Urothelium cell line (cell line): ENCODE measurements around the gene MDFIC.

ENCODE experiments used
- DNase-seq: peaks from one replicate; pipeline ENCODE4 v3.0.0; 2011; ENCODE audit warnings: low spot score, mixed read lengths
- FAIRE-seq: peaks from 2 replicates; lab custom pipeline; 2011; peaks lifted over from hg19 to GRCh38; lab: Jason Lieb, UNC

The MDFIC gene

DNA sequence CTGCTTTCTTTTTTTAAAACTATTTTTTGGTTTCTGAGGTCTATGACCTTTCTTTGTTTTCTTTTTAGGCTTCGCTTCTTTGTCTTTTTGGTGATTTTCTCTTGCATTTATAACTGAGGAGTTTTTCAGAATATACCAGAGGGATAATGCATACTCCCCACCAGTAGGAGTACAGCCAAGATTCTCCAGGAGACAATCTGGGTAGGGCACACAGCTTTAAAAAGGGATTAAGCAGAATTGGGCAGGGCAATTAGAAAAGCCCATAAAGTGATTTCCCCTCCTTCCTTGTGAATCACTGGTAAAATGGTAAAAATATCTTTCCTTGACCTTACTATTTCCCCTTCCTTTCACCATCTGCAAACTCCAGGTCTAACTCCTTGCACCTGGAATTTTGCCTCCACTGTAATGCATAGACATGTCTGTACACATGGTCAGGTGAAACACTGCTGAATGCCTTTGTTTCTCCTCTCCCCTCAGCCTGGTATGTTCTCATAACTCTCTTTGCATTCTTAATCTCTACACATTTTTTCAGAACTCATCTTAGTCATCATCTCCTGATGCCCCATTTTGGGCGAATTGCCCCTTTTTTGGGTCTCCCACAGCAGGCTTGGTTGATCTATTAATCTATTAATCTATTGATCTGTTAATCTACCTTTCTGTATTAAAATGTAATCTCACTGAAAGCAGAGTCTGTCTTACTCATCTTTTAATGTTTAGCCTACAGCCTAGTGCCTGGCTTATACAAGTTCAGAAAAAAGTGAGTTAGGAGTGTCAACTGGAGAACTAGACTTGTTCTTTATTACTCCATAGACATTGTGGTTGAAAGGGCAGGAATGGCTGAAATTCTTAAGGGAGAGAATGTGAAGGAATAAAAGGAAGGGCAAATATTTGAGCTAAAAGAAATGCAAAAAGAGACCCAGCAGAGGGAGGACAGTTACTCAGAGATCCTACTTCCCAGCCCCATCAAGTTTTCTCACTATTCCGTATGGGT lies 64.6 kb downstream of the MDFIC start:
- FAIRE-seq (no peak), DNase-seq (no peak)

DNA sequence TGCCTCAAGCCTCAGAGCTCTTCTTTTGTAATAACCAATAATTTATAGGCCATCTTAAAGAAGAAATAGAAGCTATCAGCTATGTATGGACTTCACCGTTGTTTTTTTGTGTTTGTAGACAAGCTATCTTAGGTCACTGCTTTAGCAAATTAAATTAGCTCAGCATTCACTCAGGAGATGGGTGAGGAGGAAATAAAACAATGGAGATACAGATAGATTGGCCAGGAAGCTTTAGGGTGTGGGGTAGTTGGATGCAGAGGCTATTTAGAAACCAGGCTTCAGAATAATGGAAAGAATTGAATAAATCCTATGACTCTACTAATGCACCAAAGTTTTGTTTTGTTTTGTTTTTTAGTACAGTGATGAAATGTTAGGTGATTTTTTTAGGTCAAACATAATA lies 66.1 kb downstream of the MDFIC start:
- DNase-seq (no peak), FAIRE-seq (no peak)

DNA sequence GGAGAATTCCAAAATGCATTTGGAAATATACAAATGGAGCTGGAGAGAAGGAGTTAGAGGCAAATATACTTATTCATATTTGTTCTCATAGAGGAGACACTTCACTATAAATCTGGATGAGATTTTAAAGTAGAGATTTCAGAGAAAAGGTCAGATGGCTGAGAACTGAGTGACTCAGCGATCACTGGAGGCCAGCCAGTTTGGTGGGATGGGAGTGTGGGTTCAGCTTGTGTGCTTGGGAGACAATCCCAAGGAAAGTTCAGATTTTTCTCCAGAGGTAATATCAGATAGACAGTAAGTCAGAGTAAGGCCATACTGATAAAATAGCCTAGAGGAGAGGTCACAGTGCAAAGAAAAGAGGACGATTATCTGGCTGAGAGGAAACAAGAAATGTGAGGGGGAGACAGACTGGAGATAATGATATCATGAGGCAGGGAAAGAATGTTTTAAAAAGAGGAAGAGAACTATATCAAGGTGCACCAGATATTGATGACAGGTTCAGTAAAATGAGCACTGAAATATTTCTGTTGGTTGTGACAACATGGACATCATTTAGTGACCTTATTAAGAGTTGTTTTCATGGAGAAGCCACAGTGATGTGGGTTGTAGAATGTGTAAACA lies 67.0 kb downstream of the MDFIC start:
- FAIRE-seq (no peak), DNase-seq (peak; percentile 31)

DNA sequence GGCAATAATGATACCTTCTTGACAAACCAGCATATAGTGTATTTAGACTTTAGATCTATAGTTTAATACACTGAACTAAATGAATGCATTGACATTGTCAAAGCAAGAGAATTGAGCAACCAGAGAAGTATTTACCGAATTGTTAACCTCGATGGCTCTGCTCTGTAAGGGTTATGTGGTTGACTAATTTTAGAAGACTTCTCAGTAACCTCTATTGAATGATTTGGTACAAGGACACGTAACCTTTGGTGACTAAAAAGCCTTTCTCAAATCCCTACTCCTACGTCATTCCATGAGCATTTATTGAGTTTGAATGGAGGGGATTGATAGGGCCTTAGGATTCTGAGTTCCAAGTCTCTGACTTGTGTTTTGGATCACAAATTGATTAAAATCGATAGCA lies 67.6 kb downstream of the MDFIC start:
- DNase-seq, result no peak
- FAIRE-seq, result no peak

DNA sequence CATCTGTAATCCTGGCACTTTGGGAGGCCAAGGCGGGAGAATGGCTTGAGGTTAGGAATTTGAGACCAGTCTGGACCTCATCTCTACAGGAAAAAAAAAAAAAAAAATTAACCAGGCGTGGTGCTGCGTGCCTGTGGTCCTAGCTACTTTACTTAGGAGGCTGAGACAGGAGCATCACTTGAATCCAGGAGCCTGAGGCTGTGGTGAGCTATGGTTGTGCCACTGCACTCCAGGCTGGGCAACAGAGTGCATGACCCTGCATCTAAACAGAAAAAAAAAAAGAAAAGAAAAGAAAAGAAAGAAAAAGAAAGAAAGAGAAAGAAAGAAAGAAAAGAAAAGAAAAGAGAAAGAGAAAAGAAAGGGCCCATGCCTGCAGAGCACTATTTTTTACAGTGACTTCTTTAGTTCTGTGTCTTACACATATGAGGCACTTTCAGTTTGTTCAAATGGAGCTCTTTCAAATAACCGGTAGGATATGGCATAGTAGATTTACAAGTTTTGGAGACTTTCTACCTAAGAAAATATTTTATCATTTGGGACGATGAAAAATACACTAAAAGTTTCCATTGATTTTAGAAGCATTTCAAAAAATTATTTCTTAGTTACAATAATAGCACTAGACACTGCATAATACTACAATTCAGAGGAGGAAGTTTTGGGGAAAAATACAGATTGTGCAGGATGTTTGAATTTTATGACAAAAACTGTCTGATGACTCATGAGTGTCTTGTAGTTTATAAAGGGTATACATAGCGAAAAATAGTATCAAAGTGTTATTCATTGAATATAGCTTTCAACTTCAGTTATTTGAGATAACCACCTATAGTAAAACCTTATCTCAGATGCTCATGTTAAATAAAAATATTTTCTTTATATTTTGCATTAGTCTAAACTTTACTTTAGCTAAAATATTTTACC lies 75.9 kb downstream of the MDFIC start:
- no peak for DNase-seq
- no peak for FAIRE-seq

DNA sequence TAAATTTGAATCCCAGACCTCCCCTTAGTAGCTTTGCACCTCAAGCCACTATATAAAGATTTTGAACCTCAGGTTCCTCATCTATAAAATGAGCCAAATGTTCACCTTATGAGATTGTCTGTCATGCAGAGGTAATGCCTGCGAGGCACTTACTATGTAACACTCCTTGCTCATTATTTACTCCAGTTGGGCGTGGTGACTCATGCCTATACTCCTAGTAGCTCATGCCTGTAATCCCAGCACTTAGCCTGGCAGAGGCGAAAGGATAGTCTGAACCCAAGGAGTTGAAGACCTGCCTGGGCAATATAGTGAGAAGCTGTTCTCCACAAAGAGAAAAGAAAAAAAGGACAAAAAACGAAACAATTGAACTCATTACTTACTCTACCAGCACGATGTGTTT lies 82.2 kb downstream of the MDFIC start:
- DNase-seq, result no peak
- FAIRE-seq, result no peak

DNA sequence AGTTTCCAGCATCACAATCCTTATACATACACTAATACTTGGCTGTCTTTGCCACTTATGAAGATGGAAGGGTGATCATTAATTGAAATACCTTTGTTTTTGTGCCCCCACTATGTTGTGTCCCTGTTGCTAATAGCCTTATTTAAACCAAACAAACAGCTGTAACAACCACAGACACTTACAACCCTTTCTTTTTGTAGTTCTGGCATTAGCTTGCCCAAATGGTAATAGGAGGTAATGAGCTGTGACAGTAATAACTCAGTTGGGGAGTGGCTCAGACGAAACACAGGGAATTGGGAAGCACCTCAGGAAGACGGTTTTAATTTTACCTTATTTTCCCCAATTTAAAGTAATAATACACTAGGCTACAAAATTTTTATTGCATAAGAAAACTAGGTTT lies 83.4 kb downstream of the MDFIC start:
- no peak for DNase-seq
- no peak for FAIRE-seq

DNA sequence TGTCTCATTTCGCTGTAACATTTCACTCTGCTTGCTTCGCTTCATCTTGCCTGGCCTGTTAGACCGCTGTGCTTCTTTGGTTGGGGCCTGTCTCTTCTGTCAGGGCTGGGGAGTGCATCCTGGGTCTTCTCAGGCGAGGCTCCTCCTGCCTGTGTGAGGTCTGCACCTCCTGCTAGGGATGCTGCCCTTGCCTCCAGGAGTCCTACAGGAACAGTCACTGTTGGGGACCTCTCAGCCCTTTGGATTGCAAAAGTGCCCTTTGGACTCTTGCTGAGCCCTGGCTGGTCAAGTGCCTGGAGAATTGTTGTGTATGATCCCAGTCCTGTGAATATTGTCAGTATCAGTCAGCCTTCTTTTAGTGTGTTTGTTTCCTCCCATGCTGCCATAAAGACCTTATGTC lies 84.1 kb downstream of the MDFIC start:
- FAIRE-seq (no peak), DNase-seq (no peak)

DNA sequence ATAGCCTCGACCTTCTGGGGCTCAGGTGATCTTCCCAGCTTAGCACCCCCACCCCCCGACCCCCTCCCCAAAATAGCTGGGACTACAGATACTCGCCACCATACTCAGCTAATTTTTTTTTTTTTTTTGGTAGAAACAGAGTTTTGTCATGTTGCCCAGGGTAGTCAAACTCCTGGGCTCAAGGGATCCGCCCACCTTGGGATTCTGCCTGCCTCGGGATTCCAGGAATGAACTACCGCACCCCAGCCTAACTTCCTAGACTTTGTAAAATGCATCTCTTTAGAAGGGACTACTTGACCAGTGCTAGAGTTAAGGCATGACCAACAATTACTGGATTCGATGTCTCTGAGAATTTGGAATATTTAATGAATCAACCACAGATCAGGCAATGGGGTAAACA lies 85.9 kb downstream of the MDFIC start:
- DNase-seq (no peak), FAIRE-seq (no peak)

DNA sequence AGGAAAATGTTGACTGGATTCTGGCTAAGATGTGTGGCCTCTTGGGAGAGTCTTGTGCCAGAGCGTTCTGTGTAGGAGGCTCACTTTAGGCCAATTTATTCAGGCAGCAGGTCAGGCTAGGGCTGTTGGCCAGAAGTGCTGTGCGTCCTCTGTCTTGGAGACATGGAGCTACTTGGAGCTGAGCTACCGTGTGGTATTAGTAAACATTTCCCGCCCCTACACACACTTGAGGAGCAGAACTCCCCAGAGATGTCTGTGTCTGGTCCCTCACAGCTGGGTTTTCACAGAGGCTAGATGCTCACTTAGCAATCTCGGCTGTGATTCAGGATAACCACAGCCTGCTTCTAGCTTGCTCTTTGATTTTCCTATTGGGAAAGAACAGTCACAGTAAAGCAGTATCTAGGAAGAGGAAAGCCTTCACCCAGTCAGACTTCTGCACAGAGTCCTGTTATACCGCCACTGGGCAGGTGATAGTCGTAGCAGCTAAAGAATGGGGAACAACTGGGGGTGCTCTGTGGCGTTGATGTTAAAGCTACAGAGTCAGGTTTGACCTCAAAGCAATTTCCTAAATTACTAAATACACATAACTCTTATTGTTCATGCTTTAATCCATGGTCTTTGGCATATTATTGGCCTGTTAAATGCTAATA lies 86.7 kb downstream of the MDFIC start:
- DNase-seq (no peak), FAIRE-seq (no peak)

DNA sequence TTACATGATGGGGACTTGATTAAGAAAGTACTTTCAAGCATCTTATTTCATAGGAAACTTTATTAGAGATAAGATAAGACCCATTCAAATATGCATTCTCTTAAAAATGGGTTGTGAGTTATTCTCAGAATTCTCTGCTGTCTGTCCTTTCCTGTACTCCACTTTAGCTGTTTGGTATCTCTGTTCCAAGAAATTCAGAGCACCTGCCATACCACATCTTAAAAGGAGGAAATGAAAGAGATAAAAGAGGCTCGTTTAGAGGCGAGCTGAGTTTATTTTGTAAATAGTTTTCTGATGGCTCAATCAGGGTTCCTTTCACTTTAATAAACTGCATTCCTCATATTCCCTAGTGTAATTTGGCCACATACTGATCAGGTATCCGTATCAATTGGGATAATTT lies 87.2 kb downstream of the MDFIC start:
- no peak for DNase-seq
- no peak for FAIRE-seq

DNA sequence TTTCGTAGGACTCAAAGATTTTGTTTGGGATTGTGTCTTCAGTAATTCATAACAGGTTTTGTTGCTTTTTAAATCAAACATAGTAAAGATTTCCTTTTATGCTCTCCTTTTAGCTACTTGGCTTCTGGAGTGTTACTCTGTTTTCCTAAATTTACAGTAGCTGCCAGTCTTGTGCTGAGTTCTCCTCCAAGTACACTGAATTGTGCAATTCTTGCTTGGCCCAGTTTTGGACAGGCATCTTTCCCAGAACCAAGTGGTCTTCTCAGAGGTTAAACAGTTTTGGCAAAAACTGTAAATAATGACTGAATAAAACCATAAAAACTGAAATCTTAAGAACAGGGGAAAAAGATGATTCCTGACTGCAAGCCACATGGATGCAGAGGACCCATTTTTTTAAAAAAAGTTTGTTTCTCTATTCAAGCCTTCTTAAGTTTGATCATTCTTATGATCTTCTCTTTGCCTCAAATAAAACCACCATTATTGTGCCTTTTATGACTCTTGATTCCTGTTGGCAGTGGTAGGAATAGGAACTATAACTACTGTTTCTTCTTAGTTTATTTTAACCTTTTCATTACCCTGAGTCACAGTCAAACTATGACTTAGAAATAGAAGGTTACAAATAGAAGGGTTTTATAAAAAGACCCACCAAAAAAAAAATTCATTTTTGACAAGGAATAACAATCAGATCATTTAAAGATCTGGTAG lies 88.0 kb downstream of the MDFIC start:
- FAIRE-seq (no peak), DNase-seq (no peak)

DNA sequence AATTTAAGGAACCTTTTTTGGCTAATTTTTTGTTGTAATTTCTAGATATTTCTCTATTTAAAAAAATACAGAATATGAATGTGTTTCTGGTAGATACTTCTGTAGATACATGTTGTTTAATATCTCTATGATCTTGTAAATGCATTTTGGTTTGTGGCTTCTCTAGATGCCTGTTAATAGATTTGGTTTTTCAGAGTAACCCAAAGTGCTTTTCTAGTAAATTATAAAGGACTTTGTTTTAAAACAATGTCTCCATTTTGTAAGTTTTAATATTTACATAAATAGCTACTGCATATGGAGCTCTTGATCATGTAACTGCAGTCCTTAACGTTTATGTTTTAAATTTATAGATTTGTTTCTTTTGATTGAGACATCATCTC lies 88.5 kb downstream of the MDFIC start:
- DNase-seq (no peak), FAIRE-seq (no peak)

DNA sequence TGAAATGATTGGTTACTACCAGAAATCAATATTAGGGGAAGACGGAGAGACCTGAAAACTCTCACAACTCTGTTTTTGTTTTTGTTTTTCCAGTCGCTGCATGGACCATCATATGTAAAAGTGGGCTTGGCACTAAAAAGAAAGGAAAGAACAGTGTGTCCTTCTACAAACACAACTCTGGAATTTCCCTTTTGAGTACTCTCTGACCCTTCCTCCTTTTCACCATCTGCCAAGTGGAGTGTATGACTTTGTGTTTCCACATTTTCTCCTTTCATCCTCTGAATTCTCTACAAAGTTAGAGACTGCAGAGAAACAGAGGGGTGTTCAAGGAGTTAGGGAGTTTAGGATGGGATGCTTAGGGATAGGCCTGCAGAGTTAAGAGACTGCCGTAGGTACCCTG lies 92.0 kb downstream of the MDFIC start:
- DNase-seq, result no peak
- FAIRE-seq, result no peak

DNA sequence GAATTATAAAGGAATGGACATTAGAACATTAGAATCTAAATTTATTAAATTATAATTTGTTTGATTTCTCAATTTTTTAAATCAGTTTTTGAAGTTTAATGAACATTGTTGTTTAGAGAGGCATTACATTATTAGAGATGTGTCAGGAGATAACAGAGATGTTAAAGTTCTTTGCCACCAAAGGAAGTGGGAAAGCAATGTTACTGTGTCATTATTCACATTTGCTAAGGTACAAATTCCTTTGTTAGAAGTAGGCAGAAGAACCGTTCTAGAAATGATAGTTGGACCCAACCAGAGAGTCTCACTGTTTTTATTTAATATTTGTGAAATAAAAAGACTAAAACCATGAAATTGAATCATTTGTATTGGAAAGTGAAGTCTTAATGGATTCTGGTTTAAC lies 92.9 kb downstream of the MDFIC start:
- DNase-seq (no peak), FAIRE-seq (no peak)

DNA sequence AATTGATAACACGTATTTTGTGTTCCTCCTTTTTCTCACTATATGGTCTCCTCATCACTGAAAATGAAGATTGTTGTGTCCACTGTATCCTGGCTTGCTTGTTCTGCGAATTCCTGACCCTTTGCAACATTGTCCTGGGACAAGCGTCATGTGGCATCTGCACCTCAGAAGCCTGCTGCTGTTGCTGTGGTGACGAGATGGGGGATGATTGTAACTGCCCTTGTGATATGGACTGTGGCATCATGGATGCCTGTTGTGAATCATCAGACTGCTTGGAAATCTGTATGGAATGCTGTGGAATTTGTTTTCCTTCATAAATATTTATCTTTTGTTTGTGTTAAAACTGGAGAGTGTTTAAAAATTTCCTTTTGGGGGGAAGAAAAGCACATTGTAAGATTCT lies 93.7 kb downstream of the MDFIC start:
- FAIRE-seq (no peak), DNase-seq (no peak)

DNA sequence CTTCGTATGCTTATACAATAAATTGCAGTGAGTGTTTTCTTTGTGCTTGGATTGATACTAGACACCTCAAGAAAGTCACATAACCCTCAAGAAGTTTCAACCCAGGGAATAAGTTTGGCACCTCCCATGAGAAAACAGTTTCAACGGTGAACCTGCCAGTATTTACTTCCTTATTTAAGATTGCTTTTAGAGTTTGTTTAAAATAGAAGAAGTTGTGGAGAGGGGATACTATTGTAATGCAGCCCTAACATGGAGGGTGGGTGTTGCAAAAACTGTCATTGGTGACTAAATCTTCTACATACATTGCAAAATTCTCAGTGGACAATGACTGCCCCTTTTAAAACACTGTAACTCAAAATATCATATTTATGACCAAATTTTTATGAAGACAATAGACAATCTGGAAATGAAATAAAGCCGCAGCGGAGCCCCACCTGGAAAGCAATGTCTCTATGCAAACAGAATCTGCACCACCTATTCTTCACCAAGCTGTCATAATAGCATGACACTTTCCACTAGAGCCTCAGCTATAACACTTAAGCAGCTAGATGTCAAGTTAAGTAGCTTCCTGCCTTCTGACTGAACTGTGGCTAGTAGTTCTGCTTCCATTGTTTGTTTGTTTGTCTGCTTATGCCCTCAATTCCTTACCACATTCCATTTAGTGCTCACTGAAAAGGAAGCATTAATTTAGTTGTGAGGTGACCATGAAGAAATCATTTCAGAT lies 98.2 kb downstream of the MDFIC start:
- no peak for FAIRE-seq
- no peak for DNase-seq

DNA sequence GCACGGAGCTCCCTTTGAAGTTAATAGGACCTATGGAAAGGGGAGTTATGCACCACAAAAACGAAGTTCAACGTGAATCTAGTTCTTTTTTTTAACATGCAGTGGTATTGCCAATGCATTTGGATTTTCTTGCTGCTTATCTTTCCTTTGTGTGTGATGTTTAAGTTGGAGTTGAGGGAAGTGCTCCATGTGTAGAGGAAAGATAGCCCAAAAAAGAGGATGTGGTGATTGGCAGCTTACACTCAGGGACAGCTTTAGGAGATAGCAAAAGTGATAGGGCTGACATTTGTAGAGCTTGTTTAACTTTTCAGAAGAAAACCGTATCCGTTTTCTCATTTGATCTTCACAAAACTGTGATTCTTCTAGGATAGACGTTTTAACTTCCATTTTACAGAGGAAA lies 101.3 kb downstream of the MDFIC start:
- no peak for DNase-seq

DNA sequence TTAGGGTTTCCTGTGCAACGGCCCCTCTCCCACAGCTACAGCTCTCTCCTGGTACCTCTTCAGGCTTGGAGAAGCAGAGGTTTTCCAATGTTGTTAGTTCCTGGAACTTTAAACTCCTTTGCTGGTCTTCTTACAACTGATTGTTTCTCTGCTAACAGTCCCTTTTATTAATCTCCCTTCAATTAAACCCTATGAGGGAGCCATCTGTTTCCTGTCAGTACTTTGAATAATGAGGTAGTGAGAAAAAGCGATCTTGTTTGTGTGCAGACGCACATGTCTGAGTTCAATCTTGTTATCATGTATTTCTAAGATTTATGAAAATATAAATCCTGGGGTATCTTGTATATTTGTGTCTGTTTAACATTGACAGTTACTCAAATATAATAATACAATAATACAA lies 102.4 kb downstream of the MDFIC start:
- DNase-seq (no peak), FAIRE-seq (no peak)

More for the DNA sequence above, 101.3 kb downstream of the MDFIC start:
- FAIRE-seq, result no peak
